ENCODE data around the gene BHMT.
"Not testable (repeated sequence)": the region's sequence is repeated elsewhere in the genome, so short reads cannot be mapped to it uniquely, and the experiment has no call there.

Gene BHMT

DNA sequence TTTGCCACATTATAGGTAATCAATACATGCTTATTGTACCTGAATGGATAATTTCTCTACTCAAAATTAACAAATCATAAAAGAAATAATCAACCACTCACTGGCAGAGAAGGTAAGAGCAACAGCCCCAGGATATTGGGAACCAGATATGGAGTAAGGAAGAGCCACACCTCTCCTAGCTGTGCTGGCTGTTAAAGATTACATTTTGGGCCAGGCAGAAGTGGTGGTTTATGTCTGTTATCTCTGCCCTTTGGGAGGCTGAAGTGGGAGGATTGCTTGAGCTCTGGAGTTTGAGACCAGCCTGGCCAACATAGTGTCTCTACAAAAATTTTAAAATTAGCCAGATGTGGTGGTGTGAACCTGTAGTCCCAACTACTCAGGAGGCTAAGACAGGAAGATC is 56.4 kb downstream of the BHMT start:
- in situ Hi-C loops (cut with HindIII; ENCODE audit: low sequenced_read_pairs): no loop called here
- no peak for DNase-seq (ENCODE audit: low read depth)
- TF ChIP-seq, protein P1, sequence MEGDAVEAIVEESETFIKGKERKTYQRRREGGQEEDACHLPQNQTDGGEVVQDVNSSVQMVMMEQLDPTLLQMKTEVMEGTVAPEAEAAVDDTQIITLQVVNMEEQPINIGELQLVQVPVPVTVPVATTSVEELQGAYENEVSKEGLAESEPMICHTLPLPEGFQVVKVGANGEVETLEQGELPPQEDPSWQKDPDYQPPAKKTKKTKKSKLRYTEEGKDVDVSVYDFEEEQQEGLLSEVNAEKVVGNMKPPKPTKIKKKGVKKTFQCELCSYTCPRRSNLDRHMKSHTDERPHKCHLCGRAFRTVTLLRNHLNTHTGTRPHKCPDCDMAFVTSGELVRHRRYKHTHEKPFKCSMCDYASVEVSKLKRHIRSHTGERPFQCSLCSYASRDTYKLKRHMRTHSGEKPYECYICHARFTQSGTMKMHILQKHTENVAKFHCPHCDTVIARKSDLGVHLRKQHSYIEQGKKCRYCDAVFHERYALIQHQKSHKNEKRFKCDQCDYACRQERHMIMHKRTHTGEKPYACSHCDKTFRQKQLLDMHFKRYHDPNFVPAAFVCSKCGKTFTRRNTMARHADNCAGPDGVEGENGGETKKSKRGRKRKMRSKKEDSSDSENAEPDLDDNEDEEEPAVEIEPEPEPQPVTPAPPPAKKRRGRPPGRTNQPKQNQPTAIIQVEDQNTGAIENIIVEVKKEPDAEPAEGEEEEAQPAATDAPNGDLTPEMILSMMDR (IDR thresholded peaks at IDR 0.05; ENCODE audit: low read depth, low read length, missing control alignments): no peak
- no peak overlapping the region for H3K4me3 ChIP-seq (ENCODE audit: low read depth, low read length)

DNA sequence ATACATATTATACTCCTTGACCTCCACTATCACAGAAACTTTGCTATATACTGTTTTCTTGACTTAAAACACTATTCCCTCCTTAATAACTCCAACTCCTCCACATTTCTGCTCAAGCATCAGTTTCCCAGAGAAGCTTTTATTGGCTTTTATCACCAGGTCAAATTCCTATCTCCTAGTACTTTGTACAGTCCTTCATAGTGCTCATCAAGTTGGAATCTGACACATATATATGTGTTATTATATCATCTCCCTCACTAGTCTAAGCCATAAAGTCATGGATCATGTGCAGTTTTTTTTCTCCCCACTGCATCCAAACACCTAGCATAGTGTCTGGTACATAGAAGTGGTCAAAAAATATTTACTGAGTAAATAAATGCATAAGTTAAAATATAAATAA is 59.1 kb downstream of the BHMT start:
- DNase-seq (ENCODE audit: low read depth): no peak
- TF ChIP-seq, protein P1 (IDR thresholded peaks at IDR 0.05; ENCODE audit: low read depth, low read length, missing control alignments): no peak
- H3K4me3 ChIP-seq (ENCODE audit: low read depth, low read length): no peak overlapping the region
- in situ Hi-C loops (cut with HindIII; ENCODE audit: low sequenced_read_pairs): no loop called here

DNA sequence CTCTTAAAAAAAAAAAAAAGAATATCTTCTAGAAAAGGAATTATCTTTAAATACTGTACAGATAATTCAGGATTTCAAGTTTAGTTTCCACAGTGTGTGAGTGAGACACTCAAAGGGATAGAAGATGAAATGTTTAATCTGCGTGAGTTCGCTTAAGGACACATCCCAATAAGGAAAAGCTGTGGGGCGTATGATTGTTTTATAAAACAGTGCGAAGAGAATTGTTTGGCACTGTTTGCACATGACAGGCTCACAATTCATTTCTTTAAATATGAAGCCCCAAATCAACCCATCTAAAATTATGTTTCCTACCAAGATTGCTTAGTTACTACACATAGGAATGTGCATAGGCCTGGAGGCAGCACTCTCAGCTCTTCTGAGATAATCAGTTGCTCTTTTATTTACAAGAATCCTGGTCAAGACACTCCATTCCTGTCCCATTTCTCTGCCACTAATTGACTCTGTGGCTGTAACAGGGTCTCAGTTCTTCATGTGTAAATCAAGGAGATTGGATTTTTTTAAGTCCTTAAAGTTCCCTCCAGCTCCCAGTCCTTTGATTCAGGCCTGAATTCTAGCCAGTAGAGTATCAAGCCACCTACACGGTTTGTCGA is 60.1 kb downstream of the BHMT start:
- DNase-seq (ENCODE audit: low read depth): no peak
- TF ChIP-seq, protein P1 (IDR thresholded peaks at IDR 0.05; ENCODE audit: low read depth, low read length, missing control alignments): no peak
- no peak overlapping the region for H3K4me3 ChIP-seq (ENCODE audit: low read depth, low read length)
- in situ Hi-C loops (cut with HindIII; ENCODE audit: low sequenced_read_pairs): no loop called here

DNA sequence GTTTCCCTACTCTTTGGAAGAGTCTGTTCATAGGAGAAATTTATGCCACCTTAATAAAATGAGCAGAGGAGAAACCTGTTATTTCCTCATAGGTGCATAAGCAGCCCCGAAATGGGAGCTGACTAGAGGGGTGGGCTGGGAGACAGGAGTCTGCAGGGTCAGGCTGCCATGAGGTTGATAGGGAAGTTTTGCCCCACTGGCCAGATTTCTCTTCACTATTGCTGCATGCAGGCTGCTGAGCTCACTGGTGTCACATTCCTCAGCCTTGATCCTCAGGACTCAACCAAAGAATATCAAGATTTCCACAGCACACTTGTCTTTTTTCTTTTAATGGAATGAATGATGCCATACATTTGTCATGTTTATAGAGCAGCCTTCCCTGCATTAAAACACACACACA is 60.7 kb downstream of the BHMT start:
- in situ Hi-C loops (cut with HindIII; ENCODE audit: low sequenced_read_pairs): no loop called here
- TF ChIP-seq, protein P1 (IDR thresholded peaks at IDR 0.05; ENCODE audit: low read depth, low read length, missing control alignments): no peak
- no peak for DNase-seq (ENCODE audit: low read depth)
- H3K4me3 ChIP-seq (ENCODE audit: low read depth, low read length): no peak overlapping the region

DNA sequence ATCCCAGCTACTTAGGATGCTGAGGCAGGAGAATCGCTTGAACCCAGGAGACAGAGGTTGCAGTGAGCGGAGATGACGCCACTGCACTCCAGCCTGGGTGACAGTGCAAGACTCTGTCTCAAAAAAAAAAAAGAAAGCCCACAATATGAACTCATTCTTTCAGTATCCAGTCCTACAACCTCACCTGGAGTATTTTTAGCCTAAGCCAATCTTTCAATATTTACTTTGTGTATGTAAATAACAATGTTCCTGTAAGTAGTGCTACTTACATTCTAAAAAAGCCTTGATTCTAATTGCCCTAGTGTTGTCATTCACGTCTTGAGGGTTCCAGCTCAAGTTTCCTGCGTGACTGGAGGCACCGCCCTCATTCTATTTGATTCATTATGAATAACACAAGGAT is 62.0 kb downstream of the BHMT start:
- no peak overlapping the region for H3K4me3 ChIP-seq (ENCODE audit: low read depth, low read length)
- in situ Hi-C loops (cut with HindIII; ENCODE audit: low sequenced_read_pairs): no loop called here
- no peak for DNase-seq (ENCODE audit: low read depth)
- TF ChIP-seq, protein P1 (IDR thresholded peaks at IDR 0.05; ENCODE audit: low read depth, low read length, missing control alignments): no peak

GRCh38 chr5:79180449-79180848 is 68.8 kb downstream of the BHMT start:
- in situ Hi-C loops (cut with HindIII; ENCODE audit: low sequenced_read_pairs); H3K4me3 ChIP-seq (ENCODE audit: low read depth, low read length); DNase-seq (ENCODE audit: low read depth): not testable (repeated sequence)

GRCh38 chr5:79181419-79182022 is 69.9 kb downstream of the BHMT start:
- TF ChIP-seq, protein P1 (IDR thresholded peaks at IDR 0.05; ENCODE audit: low read depth, low read length, missing control alignments): no peak
- in situ Hi-C loops (cut with HindIII; ENCODE audit: low sequenced_read_pairs): no loop called here
- no peak for DNase-seq (ENCODE audit: low read depth)
- H3K4me3 ChIP-seq (ENCODE audit: low read depth, low read length): no peak overlapping the region

All from astrocyte of the cerebellum (primary cell).